Effector memory CD8-positive, alpha-beta T cell (primary cell): Measurements from ENCODE around the gene SPDYE11.
A peak's percentile ranks its signal among the peaks of the same experiment; 100 is the strongest.
"Not testable (repeated sequence)": the region's sequence is repeated elsewhere in the genome, so short reads cannot be mapped to it uniquely, and the experiment has no call there.

Experiments used
- ATAC-seq: fragments of 150-1000 bp; cut with Tn5 transposase; replicated peaks from 2 replicates; pipeline ENCODE4 v1.10.0; 2021; ENCODE audit warnings: mild to moderate bottlenecking, moderate library complexity
- DNase-seq, 3 experiments: peaks; one replicate each; pipeline ENCODE4 v3.0.0; 2021
- H3K27ac Mint-ChIP-seq, 2 donors: one replicate each; pipeline ENCODE4 v1.8.0; 2022; ENCODE audit warnings: mild to moderate bottlenecking in 2 of 2, mixed read lengths in 2 of 2, moderate library complexity in 2 of 2
- H3K27me3 Mint-ChIP-seq, 2 donors: one replicate each; pipeline ENCODE4 v1.8.0; 2022; ENCODE audit warnings: mixed read lengths in 2 of 2
- H3K36me3 Mint-ChIP-seq: one replicate; pipeline ENCODE4 v1.8.0; 2022; ENCODE audit warnings: mild to moderate bottlenecking, moderate library complexity, mixed read lengths; ENCODE audit not compliant: insufficient read depth
- H3K4me1 Mint-ChIP-seq, 2 donors: one replicate each; pipeline ENCODE4 v1.8.0; 2022; ENCODE audit warnings: low read depth in 2 of 2, mixed read lengths in 2 of 2
- H3K4me3 Mint-ChIP-seq, 2 donors: one replicate each; pipeline ENCODE4 v1.8.0; 2022; ENCODE audit warnings: mild to moderate bottlenecking in 2 of 2, mixed read lengths in 2 of 2, moderate library complexity in 2 of 2
- H3K9me3 Mint-ChIP-seq, 2 donors: one replicate each; pipeline ENCODE4 v1.8.0; 2022; ENCODE audit warnings: mixed read lengths in 2 of 2
- total RNA-seq, 9 experiments: gene quantifications; one replicate each; lab custom pipeline; 2026; lab: John Stamatoyannopoulos, UW

Gene SPDYE11
- 0 reads per million in 9 experiments for total RNA-seq

- H3K4me3 Mint-ChIP-seq, H3K4me1 Mint-ChIP-seq, DNase-seq, H3K36me3 Mint-ChIP-seq, H3K9me3 Mint-ChIP-seq, H3K27me3 Mint-ChIP-seq, ATAC-seq, H3K27ac Mint-ChIP-seq: not testable (repeated sequence)
These were observed at the start of gene SPDYE11 for GRCh38 chr7:73057811-73058210. SPDYE11 (minus strand) TSS chr7:73057911; CDS start chr7:73056111, 1,800 bp downstream.

- not testable (repeated sequence) for H3K4me1 Mint-ChIP-seq, DNase-seq, H3K27ac Mint-ChIP-seq, H3K27me3 Mint-ChIP-seq, H3K4me3 Mint-ChIP-seq, H3K36me3 Mint-ChIP-seq, ATAC-seq, H3K9me3 Mint-ChIP-seq
These were observed 28.2 kb upstream of the SPDYE11 start, which contains the start of gene SPDYE9 for GRCh38 chr7:73085938-73086337. SPDYE9 (minus strand) TSS chr7:73086038; CDS start chr7:73084238, 1,800 bp downstream.

GRCh38 chr7:73029666-73030065, 28.0 kb downstream of the SPDYE11 start, which contains the start of gene SPDYE8:
SPDYE8 (minus strand) TSS chr7:73029766; CDS start chr7:73027966, 1,800 bp downstream.
- DNase-seq, H3K4me1 Mint-ChIP-seq, H3K27me3 Mint-ChIP-seq, H3K9me3 Mint-ChIP-seq, H3K4me3 Mint-ChIP-seq, H3K27ac Mint-ChIP-seq, H3K36me3 Mint-ChIP-seq, ATAC-seq: not testable (repeated sequence)

- H3K27me3 Mint-ChIP-seq, H3K9me3 Mint-ChIP-seq, DNase-seq, ATAC-seq, H3K4me1 Mint-ChIP-seq, H3K27ac Mint-ChIP-seq, H3K4me3 Mint-ChIP-seq: not testable (repeated sequence)
- peaks cover 18% of the 10 kb centered on the region for H3K36me3 Mint-ChIP-seq
These were observed 51.2 kb downstream of the SPDYE11 start for GRCh38 chr7:73006491-73006890.

GRCh38 chr7:73005693-73006447, 51.8 kb downstream of the SPDYE11 start:
- ATAC-seq, result peak; percentile 85
- Mint-ChIP-seq H3K4me3 (peak overlapping the region; percentile 87 to 89), H3K27ac (peak overlapping the region; percentile 98), H3K36me3 (peaks cover 18% of the 10 kb centered on the region)
- not testable (repeated sequence) for H3K9me3 Mint-ChIP-seq, H3K4me1 Mint-ChIP-seq, H3K27me3 Mint-ChIP-seq
- DNase-seq, result peak; percentile 83 to 93 (median 86)

GRCh38 chr7:73005356-73005692, 52.4 kb downstream of the SPDYE11 start:
- peak overlapping the region; percentile 98 for H3K27ac Mint-ChIP-seq
- H3K9me3 Mint-ChIP-seq, ATAC-seq, DNase-seq, H3K27me3 Mint-ChIP-seq, H3K4me1 Mint-ChIP-seq: not testable (repeated sequence)
- peak overlapping the region; percentile 87 to 89 for H3K4me3 Mint-ChIP-seq
- peaks cover 18% of the 10 kb centered on the region for H3K36me3 Mint-ChIP-seq

- not testable (repeated sequence) for DNase-seq, ATAC-seq, H3K36me3 Mint-ChIP-seq, H3K9me3 Mint-ChIP-seq, H3K4me3 Mint-ChIP-seq, H3K4me1 Mint-ChIP-seq, H3K27ac Mint-ChIP-seq, H3K27me3 Mint-ChIP-seq
These were observed 59.7 kb downstream of the SPDYE11 start for GRCh38 chr7:72997887-72998468.
